T-cell (primary cell): ENCODE data around the gene APC2. TPM values are rescaled to one million over a fixed set of nuclear protein-coding genes. Genes with fewer than 3 reads are reported as not detected.
A peak's percentile ranks its signal among the peaks of the same experiment; 100 is the strongest.

ENCODE experiments used
- ATAC-seq, 4 experiments: fragments of 200-7000 bp in 3 of 4; fragments of 150-1000 bp in 1 of 4; cut with Tn5 transposase; replicated peaks in 1 of 4; 1 replicate in 3 of 4; 2 replicates in 1 of 4; pipeline ENCODE4 v1.10.0; 2021; ENCODE audit warnings: moderate library complexity in 3 of 4, mild to moderate bottlenecking in 2 of 4, moderate number of reproducible peaks in 1 of 4
- CTCF ChIA-PET, 2 donors: fragments of 300-600 bp; sonication (Branson Sonifier 250); formaldehyde crosslinking; loops; one replicate each; lab custom pipeline; 2022; ENCODE audit warnings: antibody characterized with exemption in 2 of 2; lab: Charles Lee
- POLR2A ChIA-PET, 2 donors: fragments of 300-600 bp; sonication (Branson Sonifier 250); formaldehyde crosslinking; loops; one replicate each; lab custom pipeline; 2022; ENCODE audit warnings: antibody characterized with exemption in 2 of 2; lab: Charles Lee
- DNase-seq, 35 experiments: peaks; one replicate each; pipeline versions ENCODE4 v3.0.0 to v3.0.0-alpha.2; 2013 to 2023
- H3K27ac ChIP-seq: one replicate; pipeline ENCODE4 v1.5.1; 2013; ENCODE audit warnings: low read length
- H3K27me3 ChIP-seq, 2 experiments: replicated peaks in 1 of 2; 1 replicate in 1 of 2; 2 replicates in 1 of 2; pipeline versions ENCODE4 v1.6.1 to v1.7.0; 2013; ENCODE audit warnings: low read length in 1 of 2, mixed read lengths in 1 of 2; ENCODE audit not compliant: control insufficient read depth in 2 of 2, insufficient read depth in 2 of 2; ENCODE audit errors: extremely low read depth in 1 of 2
- H3K36me3 ChIP-seq, 2 donors: 1 replicate in 1 of 2; 2 replicates in 1 of 2; pipeline versions ENCODE4 v1.6.1 to v1.7.0; 2013; ENCODE audit warnings: low read length in 1 of 2; ENCODE audit not compliant: control insufficient read depth in 2 of 2, insufficient read depth in 1 of 2; ENCODE audit errors: extremely low read depth in 1 of 2
- H3K4me1 ChIP-seq, 2 experiments: 1 replicate in 1 of 2; 2 replicates in 1 of 2; pipeline versions ENCODE4 v1.6.1 to v1.7.0; 2013; ENCODE audit warnings: low read length in 2 of 2, mixed read lengths in 1 of 2; ENCODE audit not compliant: insufficient read depth in 2 of 2, control insufficient read depth in 1 of 2; ENCODE audit errors: extremely low read depth in 1 of 2
- H3K4me3 ChIP-seq, 2 donors: 1 replicate in 1 of 2; 2 replicates in 1 of 2; pipeline versions ENCODE4 v1.5.1 to v1.7.0; 2013; ENCODE audit warnings: mild to moderate bottlenecking in 2 of 2, low read length in 1 of 2, moderate library complexity in 1 of 2; ENCODE audit not compliant: control insufficient read depth in 1 of 2; ENCODE audit errors: extremely low read depth in 1 of 2
- H3K9me3 ChIP-seq: 2 replicates; pipeline ENCODE4 v1.7.0; 2013
- H3K27ac Mint-ChIP-seq, 2 donors: one replicate each; pipeline ENCODE4 v1.8.0; 2020 to 2021; ENCODE audit warnings: mild to moderate bottlenecking in 2 of 2, mixed read lengths in 2 of 2
- H3K27me3 Mint-ChIP-seq, 2 donors: one replicate each; pipeline ENCODE4 v1.8.0; 2021 to 2022; ENCODE audit warnings: mixed read lengths in 2 of 2
- H3K36me3 Mint-ChIP-seq: one replicate; pipeline ENCODE4 v1.8.0; 2021; ENCODE audit warnings: mixed read lengths
- H3K4me1 Mint-ChIP-seq, 3 donors: one replicate each; pipeline ENCODE4 v1.8.0; 2020 to 2022; ENCODE audit warnings: mixed read lengths in 3 of 3, mild to moderate bottlenecking in 1 of 3
- H3K4me3 Mint-ChIP-seq, 3 donors: one replicate each; pipeline ENCODE4 v1.8.0; 2020 to 2022; ENCODE audit warnings: mild to moderate bottlenecking in 3 of 3, mixed read lengths in 3 of 3, moderate library complexity in 3 of 3
- H3K9me3 Mint-ChIP-seq, 3 donors: one replicate each; pipeline ENCODE4 v1.8.0; 2020 to 2022; ENCODE audit warnings: mixed read lengths in 3 of 3
- WGBS: methylation state at CpG from one replicate; pipeline ENCODE4 v1.1.5; 2013; ENCODE audit warnings: missing lambda C conversion rate; ENCODE audit not compliant: insufficient coverage; 5-methylcytosine and 5-hydroxymethylcytosine counted together
- total RNA-seq, 35 experiments: library from RNA in 6 of 35; stranded (reverse) in 6 of 35; fragments of 120-200 nt in 1 of 35; gene quantifications; one replicate each; pipeline versions ENCODE4 v1.2.1 to v1.2.4 and lab custom pipeline; 2013 to 2026

The APC2 gene
- total RNA-seq, 5 donors from 2014 or later (not counting 1 experiment from before 2014, with no cell fraction given) = 0.08 to 0.29 (median 0.13) TPM

GRCh38 chr19:1511318-1512317, 61.7 kb downstream of the APC2 start:
- ChIA-PET CTCF (no interaction called here), POLR2A (no interaction called here)
- Histone ChIP-seq H3K27me3 (peaks cover 0 to 71% of the 10 kb centered on the region in 2 experiments), H3K4me3 (no peak overlapping the region), H3K4me1 (peaks cover 0 to 49% of the 10 kb centered on the region in 2 experiments), H3K9me3 (no peaks in the 10 kb centered on the region), H3K27ac (no peak overlapping the region), H3K36me3 (no peaks in the 10 kb centered on the region)
- peak overlapping the region; percentile 39 to 43 for H3K27ac Mint-ChIP-seq
- WGBS = 60% methylated on average over 16 of the region's 22 CpGs
- no peak for DNase-seq
- peaks cover 13 to 26% (median 18%) of the 10 kb centered on the region in 3 donors for H3K4me1 Mint-ChIP-seq
- no peaks in the 10 kb centered on the region for H3K9me3 Mint-ChIP-seq
- peak overlapping the region; percentile 68 to 72 (median 68) for H3K4me3 Mint-ChIP-seq
- no peaks in the 10 kb centered on the region for H3K36me3 Mint-ChIP-seq
- ATAC-seq = no peak
- H3K27me3 Mint-ChIP-seq = peaks cover 0 to 4% of the 10 kb centered on the region in 2 donors

- Histone ChIP-seq H3K4me3 (peak within 1 kb of the TSS; percentile 25 to 44), H3K9me3 (no peaks in the 10 kb centered on the region), H3K27ac (no peak within 1 kb of the TSS), H3K27me3 (peaks cover 0 to 62% of the 10 kb centered on the region in 2 experiments), H3K4me1 (peaks cover 0 to 38% of the 10 kb centered on the region in 2 experiments), H3K36me3 (no peaks in the 10 kb centered on the region)
- DNase-seq (peak in 28 of 35 experiments; percentile 23 to 76 (median 44)), ATAC-seq (peak; percentile 69 to 85 (median 82))
- POLR2A ChIA-PET = no interaction called here
- Mint-ChIP-seq H3K27me3 (peaks cover 0 to 4% of the 10 kb centered on the region in 2 donors), H3K4me3 (peak within 1 kb of the TSS; percentile 68 to 72 (median 68)), H3K9me3 (no peaks in the 10 kb centered on the region), H3K36me3 (no peaks in the 10 kb centered on the region), H3K4me1 (peaks cover 6 to 22% (median 13%) of the 10 kb centered on the region in 3 donors), H3K27ac (peak within 1 kb of the TSS; percentile 43 to 44)
- CTCF ChIA-PET = no interaction called here
- WGBS = 3% methylated on average over 75 of the region's 78 CpGs
Observed at GRCh38 chr19:1512671-1513498, 63.0 kb downstream of the APC2 start, which contains the start of gene ADAMTSL5. Gene ADAMTSL5, minus strand, starts transcription at chr19:1513019. Its CDS starts 2,076 bp downstream, at chr19:1510943.

DNA sequence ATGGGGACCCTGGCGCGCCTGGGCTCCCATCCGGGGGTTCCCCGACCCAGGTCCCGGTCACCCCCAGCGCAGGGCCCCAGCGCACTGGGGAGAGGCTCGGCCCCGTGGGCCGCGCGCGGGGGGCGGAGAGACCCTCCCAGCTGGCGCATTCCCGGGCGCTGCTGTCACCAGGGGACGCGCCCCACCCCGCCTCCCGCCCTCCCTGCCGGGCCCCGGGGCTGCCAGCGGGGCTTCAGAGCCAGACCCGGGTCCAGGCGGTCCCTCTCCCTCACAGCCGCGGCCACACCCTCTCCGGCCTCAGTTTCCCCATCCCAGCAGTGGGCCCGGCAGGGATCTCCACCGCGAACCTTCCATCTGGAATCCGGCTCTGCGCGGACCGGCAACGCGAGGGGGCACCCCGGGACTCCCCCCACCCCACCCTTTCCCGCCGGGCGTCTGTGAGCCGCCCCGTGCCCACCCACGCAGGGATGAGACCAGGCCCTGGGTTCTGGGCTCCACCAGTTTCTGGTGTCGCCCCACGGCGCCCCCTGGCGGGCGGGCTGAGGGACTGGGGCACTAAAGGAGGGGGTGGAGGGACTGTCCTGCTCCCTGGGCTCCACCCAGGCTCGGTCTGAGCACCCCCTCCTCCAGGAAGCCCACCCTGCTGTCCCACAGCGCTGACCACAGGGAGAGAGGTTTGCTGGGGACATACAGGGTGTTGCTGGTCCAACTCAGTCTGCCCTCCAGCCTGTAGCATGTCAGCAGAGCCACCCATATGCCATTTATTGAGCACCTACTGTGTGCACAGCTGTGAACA, 63.8 kb downstream of the APC2 start:
- no peaks in the 10 kb centered on the region for H3K9me3 ChIP-seq
- H3K36me3 ChIP-seq = no peaks in the 10 kb centered on the region
- H3K27me3 ChIP-seq = peaks cover 0 to 60% of the 10 kb centered on the region in 2 experiments
- ChIA-PET POLR2A (no interaction called here), CTCF (interaction anchor here in 1 of 2 donors (0.6 kb wide), 1 partner anchor 728 kb away, joined by 3 read pairs; no protein-coding TSS in a partner anchor)
- peaks cover 5 to 19% (median 8%) of the 10 kb centered on the region in 3 donors for H3K4me1 Mint-ChIP-seq
- no peak overlapping the region for H3K27ac Mint-ChIP-seq
- ATAC-seq (peak; percentile 33 to 67 (median 40)), DNase-seq (peak in 34 of 35 experiments; percentile 38 to 79 (median 54))
- no peaks in the 10 kb centered on the region for H3K36me3 Mint-ChIP-seq
- no peak overlapping the region for H3K27ac ChIP-seq
- WGBS = 8% methylated on average over 40 of the region's 52 CpGs
- H3K4me1 ChIP-seq = peaks cover 0 to 30% of the 10 kb centered on the region in 2 experiments
- H3K9me3 Mint-ChIP-seq = no peaks in the 10 kb centered on the region
- H3K27me3 Mint-ChIP-seq = peaks cover 0 to 5% of the 10 kb centered on the region in 2 donors
- H3K4me3 ChIP-seq = peak overlapping the region; percentile 10 to 20
- peak overlapping the region in 1 of 3 donors; percentile 52 for H3K4me3 Mint-ChIP-seq

- ChIA-PET POLR2A (no interaction called here), CTCF (interaction anchor here in 1 of 2 donors (0.6 kb wide), 2 partner anchors 79 to 729 kb away, joined by 3 read pairs; no protein-coding TSS in a partner anchor)
- H3K27ac ChIP-seq = no peak overlapping the region
- Mint-ChIP-seq H3K4me1 (peaks cover 5 to 18% (median 5%) of the 10 kb centered on the region in 3 donors), H3K9me3 (no peaks in the 10 kb centered on the region), H3K27me3 (peaks cover 0 to 7% of the 10 kb centered on the region in 2 donors), H3K4me3 (peak overlapping the region in 1 of 3 donors; percentile 52), H3K36me3 (no peaks in the 10 kb centered on the region), H3K27ac (no peak overlapping the region)
- no peaks in the 10 kb centered on the region for H3K9me3 ChIP-seq
- no peak overlapping the region for H3K4me3 ChIP-seq
- peaks cover 0 to 60% of the 10 kb centered on the region in 2 experiments for H3K27me3 ChIP-seq
- no peak for DNase-seq
- no peaks in the 10 kb centered on the region for H3K36me3 ChIP-seq
- ATAC-seq = no peak
- H3K4me1 ChIP-seq = peaks cover 0 to 30% of the 10 kb centered on the region in 2 experiments
- WGBS = 84% methylated on average over 4 of the region's 10 CpGs
Observed at GRCh38 chr19:1514295-1514661, 64.4 kb downstream of the APC2 start.

GRCh38 chr19:1514986-1515721, 65.2 kb downstream of the APC2 start:
- Histone ChIP-seq H3K27me3 (peaks cover 0 to 61% of the 10 kb centered on the region in 2 experiments), H3K36me3 (no peaks in the 10 kb centered on the region), H3K4me1 (peaks cover 0 to 30% of the 10 kb centered on the region in 2 experiments), H3K4me3 (no peak overlapping the region), H3K9me3 (no peaks in the 10 kb centered on the region), H3K27ac (no peak overlapping the region)
- Mint-ChIP-seq H3K27me3 (peaks cover 0 to 5% of the 10 kb centered on the region in 2 donors), H3K36me3 (no peaks in the 10 kb centered on the region), H3K9me3 (no peaks in the 10 kb centered on the region), H3K27ac (no peak overlapping the region), H3K4me1 (peaks cover under 1 to 13% (median 5%) of the 10 kb centered on the region in 3 donors), H3K4me3 (no peak overlapping the region)
- ATAC-seq (no peak), DNase-seq (no peak)
- ChIA-PET CTCF (interaction anchor here (0.6 kb wide), 3 partner anchors 78 to 888 kb away, joined by 3 read pairs; no protein-coding TSS in a partner anchor), POLR2A (no interaction called here)
- WGBS = 90% methylated on average over 3 of the region's 14 CpGs
